Hepatocyte (in vitro differentiated cells): ENCODE measurements around the gene PIGQ. TPM values are rescaled to one million over a fixed set of nuclear protein-coding genes. Genes with fewer than 3 reads are reported as not detected.
A peak's percentile ranks its signal among the peaks of the same experiment; 100 is the strongest.

ENCODE experiments used
- DNase-seq: peaks from one replicate; pipeline ENCODE4 v3.0.0-alpha.2; 2016; ENCODE audit warnings: low spot score
- H2AFZ ChIP-seq: fragments of 200-600 bp; sonication (generic); 2 replicates; pipeline ENCODE4 v1.6.0; 2016; ENCODE audit warnings: antibody characterized with exemption, mild to moderate bottlenecking
- H3K27ac ChIP-seq: fragments of 200-600 bp; sonication (generic); 2 replicates; pipeline ENCODE4 v1.5.1; 2016; ENCODE audit warnings: mild to moderate bottlenecking
- H3K27me3 ChIP-seq: fragments of 200-600 bp; sonication (generic); 2 replicates; pipeline ENCODE4 v1.6.1; 2016
- H3K36me3 ChIP-seq: fragments of 200-600 bp; sonication (generic); replicated peaks from 2 replicates; pipeline ENCODE4 v1.5.1; 2016; ENCODE audit warnings: low read depth; ENCODE audit not compliant: insufficient read depth
- H3K4me1 ChIP-seq: fragments of 200-600 bp; sonication (generic); 2 replicates; pipeline ENCODE4 v1.5.1; 2016; ENCODE audit warnings: mild to moderate bottlenecking, moderate library complexity; ENCODE audit not compliant: insufficient read depth
- H3K4me2 ChIP-seq: fragments of 200-600 bp; sonication (generic); 2 replicates; pipeline ENCODE4 v1.6.0; 2016
- H3K4me3 ChIP-seq: fragments of 200-600 bp; sonication (generic); 2 replicates; pipeline ENCODE4 v1.5.1; 2016; ENCODE audit warnings: mild to moderate bottlenecking
- H3K79me2 ChIP-seq: fragments of 200-600 bp; sonication (generic); 2 replicates; pipeline ENCODE4 v1.6.0; 2017; ENCODE audit warnings: mild to moderate bottlenecking
- H3K9me2 ChIP-seq: fragments of 200-600 bp; sonication (generic); replicated peaks from 2 replicates; pipeline ENCODE4 v1.6.0; 2017; ENCODE audit warnings: mild to moderate bottlenecking; ENCODE audit not compliant: insufficient read depth
- H3K9me3 ChIP-seq: fragments of 200-600 bp; sonication (generic); 2 replicates; pipeline ENCODE4 v1.5.1; 2016; ENCODE audit warnings: low read depth, mild to moderate bottlenecking
- H4K20me1 ChIP-seq: fragments of 200-600 bp; sonication (generic); 2 replicates; pipeline ENCODE4 v1.6.0; 2016; ENCODE audit warnings: mild to moderate bottlenecking; ENCODE audit not compliant: insufficient read depth, poor library complexity, severe bottlenecking
- CTCF ChIP-seq: fragments of 200-600 bp; sonication (generic); IDR thresholded peaks from 2 replicates; pipeline ENCODE4 v1.5.1; 2016; ENCODE audit warnings: antibody characterized with exemption, mild to moderate bottlenecking; ENCODE audit not compliant: poor library complexity
- EZH2 ChIP-seq: fragments of 200-600 bp; sonication (generic); IDR thresholded peaks from 2 replicates; pipeline ENCODE4 v1.6.1; 2016; ENCODE audit warnings: antibody characterized with exemption, mild to moderate bottlenecking, borderline replicate concordance
- EZH2phosphoT487 ChIP-seq: fragments of 200-600 bp; sonication (generic); IDR thresholded peaks from one replicate; pipeline ENCODE4 v1.6.1; 2018; ENCODE audit warnings: antibody characterized with exemption, mild to moderate bottlenecking, low read depth, moderate library complexity; ENCODE audit not compliant: unreplicated experiment, severe bottlenecking
- WGBS: methylation state at CpG from one replicate; pipeline ENCODE4 v1.1.6; 2016; ENCODE audit warnings: low lambda C conversion rate; ENCODE audit errors: missing lambda C conversion rate; 5-methylcytosine and 5-hydroxymethylcytosine counted together
- polyA plus RNA-seq: library from polyadenylated mRNA; unstranded; fragments of >200 nt; fragmentation: Nextera tagmentation; extraction: Ambion mirVana; gene quantifications from 2 replicates; pipeline ENCODE4 v1.2.1, GENCODE V29; 2016
- total RNA-seq: library from RNA; depleted of rRNA; stranded (reverse); fragments of >200 nt; gene quantifications from 2 replicates; pipeline ENCODE4 v1.2.3, GENCODE V29; 2014

Gene PIGQ
- total and polyA plus RNA-seq, 2 experiments from 2014 or later = 30.0 to 58.6 TPM

GRCh38 chr16:525123-525519 is 44.6 kb upstream of the PIGQ start:
- H3K27ac ChIP-seq = peak overlapping the region; percentile 97
- no peak overlapping the region for H3K4me3 ChIP-seq
- H3K9me2 ChIP-seq = no peaks in the 10 kb centered on the region
- TF ChIP-seq EZH2phosphoT487 = no peak
- TF ChIP-seq EZH2 = no peak
- no peak for TF ChIP-seq CTCF
- over 99% methylated on average over 8 of the region's 8 CpGs for WGBS
- peaks cover 37% of the 10 kb centered on the region for H3K4me1 ChIP-seq
- peaks cover 18% of the 10 kb centered on the region for H4K20me1 ChIP-seq
- DNase-seq = no peak
- H3K4me2 ChIP-seq = peak overlapping the region; percentile 95
- peaks cover 35% of the 10 kb centered on the region for H3K79me2 ChIP-seq
- no peaks in the 10 kb centered on the region for H3K9me3 ChIP-seq
- H3K36me3 ChIP-seq = no peaks in the 10 kb centered on the region
- H2AFZ ChIP-seq = no peak overlapping the region
- no peaks in the 10 kb centered on the region for H3K27me3 ChIP-seq

- Histone ChIP-seq H3K36me3 (no peaks in the 10 kb centered on the region), H3K27me3 (no peaks in the 10 kb centered on the region), H4K20me1 (peaks cover 23% of the 10 kb centered on the region), H3K27ac (peak overlapping the region; percentile 97), H3K79me2 (peaks cover 41% of the 10 kb centered on the region), H3K4me2 (peak overlapping the region; percentile 95), H3K9me3 (no peaks in the 10 kb centered on the region), H3K9me2 (no peaks in the 10 kb centered on the region), H2AFZ (no peak overlapping the region), H3K4me3 (no peak overlapping the region), H3K4me1 (peaks cover 42% of the 10 kb centered on the region)
- WGBS = 62% methylated on average over 13 of the region's 13 CpGs
- peak; percentile 84 for DNase-seq
- no peak for TF ChIP-seq CTCF
- no peak for TF ChIP-seq EZH2phosphoT487
- no peak for TF ChIP-seq EZH2
Observed at GRCh38 chr16:525520-526180, 44.1 kb upstream of the PIGQ start.

GRCh38 chr16:526181-527014 is 43.4 kb upstream of the PIGQ start:
- H3K79me2 ChIP-seq = peaks cover 48% of the 10 kb centered on the region
- H3K36me3 ChIP-seq = no peaks in the 10 kb centered on the region
- no peak for TF ChIP-seq CTCF
- TF ChIP-seq EZH2 = no peak
- TF ChIP-seq EZH2phosphoT487 = no peak
- H3K27ac ChIP-seq = peak overlapping the region; percentile 97
- WGBS = 19% methylated on average over 25 of the region's 26 CpGs
- H3K4me3 ChIP-seq = peak overlapping the region; percentile 63
- H3K9me2 ChIP-seq = no peaks in the 10 kb centered on the region
- H4K20me1 ChIP-seq = peaks cover 29% of the 10 kb centered on the region
- H3K4me2 ChIP-seq = peak overlapping the region; percentile 95
- no peaks in the 10 kb centered on the region for H3K9me3 ChIP-seq
- peak; percentile 80 for DNase-seq
- peaks cover 43% of the 10 kb centered on the region for H3K4me1 ChIP-seq
- no peaks in the 10 kb centered on the region for H3K27me3 ChIP-seq
- H2AFZ ChIP-seq = peak overlapping the region; percentile 36
